ENCODE data around the gene CDH20. TPM values are rescaled to one million over a fixed set of nuclear protein-coding genes. Genes with fewer than 3 reads are reported as not detected.
A peak's percentile ranks its signal among the peaks of the same experiment; 100 is the strongest.

Gene CDH20
- total and polyA plus RNA-seq, 2 of the 4 experiments (the other 2 are of a cell fraction) = not detected

DNA sequence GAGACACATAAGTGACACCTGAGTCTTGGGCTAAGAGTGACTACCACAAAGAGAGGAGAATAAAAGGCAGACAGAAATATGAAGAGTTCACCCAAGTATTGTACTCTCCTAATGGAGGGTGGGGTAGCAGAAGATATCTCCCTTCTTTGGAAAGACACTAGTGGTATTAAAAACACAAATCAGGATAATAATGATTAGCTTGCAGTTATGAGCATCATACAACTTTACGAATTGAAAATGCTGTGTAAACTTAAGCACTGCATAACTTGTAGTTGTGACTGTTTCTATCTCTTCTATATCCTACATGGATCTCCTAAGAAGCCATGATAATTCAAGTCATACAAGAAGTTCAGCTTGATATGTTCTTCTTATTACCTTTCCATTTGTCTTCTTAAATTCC is 38.1 kb upstream of the CDH20 start:
- intact Hi-C loops (cut with micrococcal nuclease) (no loop called here), in situ Hi-C loops (cut with MboI; ENCODE audit: low sequenced_read_pairs) (no loop called here), dilution Hi-C loops (cut with HindIII; ENCODE audit: low sequenced_read_pairs, unreplicated experiment) (no loop called here)
- Histone ChIP-seq H3K27me3 (ENCODE audit: control insufficient read depth, insufficient read depth, low read length) (no peaks in the 10 kb centered on the region), H3K79me1 (ENCODE audit: low read depth in 1 of 2, low read length in 2 of 2) (no peaks in the 10 kb centered on the region), H3K4me3 (ENCODE audit: insufficient read depth, low read depth, low read length) (no peak overlapping the region), H2BK20ac (ENCODE audit: low read depth, low read length) (no peak overlapping the region), H3K27ac (ENCODE audit: insufficient read depth, low read length) (no peak overlapping the region), H2AK5ac (ENCODE audit: low read depth, low read length) (no peak overlapping the region), H2BK5ac (ENCODE audit: low read depth, low read length, poor library complexity, severe bottlenecking) (no peak overlapping the region), H4K8ac (ENCODE audit: low read depth in 2 of 2, low read length in 2 of 2) (no peak overlapping the region), H3K23ac (ENCODE audit: low read depth, low read length) (no peak overlapping the region), H4K5ac (ENCODE audit: low read depth, low read length) (no peak overlapping the region), H4K91ac (ENCODE audit: insufficient read depth, low read depth, low read length) (no peak overlapping the region), H3K4ac (ENCODE audit: low read depth, low read length) (no peak overlapping the region), H3K4me1 (ENCODE audit: control insufficient read depth, insufficient read depth, low read length) (no peaks in the 10 kb centered on the region), H2BK15ac (ENCODE audit: low read depth, low read length) (no peak overlapping the region), H3K4me2 (ENCODE audit: low read depth, low read length) (no peak overlapping the region), H2AK9ac (replicated peaks; ENCODE audit: low read depth, low read length, poor library complexity) (no peak overlapping the region), H3K9me3 (ENCODE audit: control insufficient read depth, insufficient read depth, low read length) (no peaks in the 10 kb centered on the region), H3K9ac (ENCODE audit: low read depth, low read length) (no peak overlapping the region), H4K20me1 (ENCODE audit: insufficient read depth, low read length) (no peaks in the 10 kb centered on the region), H3K18ac (ENCODE audit: low read depth, low read length) (no peak overlapping the region), H3K56ac (ENCODE audit: extremely low read depth, insufficient read depth, low read length) (no peak overlapping the region), H2BK120ac (ENCODE audit: low read depth, low read length) (no peak overlapping the region), H3K36me3 (ENCODE audit: control insufficient read depth, insufficient read depth, low read length) (no peaks in the 10 kb centered on the region), H2AFZ (replicated peaks; ENCODE audit: low read length, poor library complexity) (no peak overlapping the region), H3K9me1 (ENCODE audit: insufficient read depth, low read length) (no peaks in the 10 kb centered on the region), H3K14ac (replicated peaks; ENCODE audit: low read depth, low read length) (no peak overlapping the region)
- no TSS peak for BruUV-seq (replicated peaks)
- TF ChIP-seq POLR2A (IDR thresholded peaks at IDR 0.05; ENCODE audit: low read depth, low read length) = no peak
- no peak for TF ChIP-seq SMC3 (IDR thresholded peaks at IDR 0.05; ENCODE audit: low read depth, low read length)
- TF ChIP-seq CEBPB (IDR thresholded peaks at IDR 0.05; ENCODE audit: low read depth, low read length) = no peak
- TF ChIP-seq, protein P1, sequence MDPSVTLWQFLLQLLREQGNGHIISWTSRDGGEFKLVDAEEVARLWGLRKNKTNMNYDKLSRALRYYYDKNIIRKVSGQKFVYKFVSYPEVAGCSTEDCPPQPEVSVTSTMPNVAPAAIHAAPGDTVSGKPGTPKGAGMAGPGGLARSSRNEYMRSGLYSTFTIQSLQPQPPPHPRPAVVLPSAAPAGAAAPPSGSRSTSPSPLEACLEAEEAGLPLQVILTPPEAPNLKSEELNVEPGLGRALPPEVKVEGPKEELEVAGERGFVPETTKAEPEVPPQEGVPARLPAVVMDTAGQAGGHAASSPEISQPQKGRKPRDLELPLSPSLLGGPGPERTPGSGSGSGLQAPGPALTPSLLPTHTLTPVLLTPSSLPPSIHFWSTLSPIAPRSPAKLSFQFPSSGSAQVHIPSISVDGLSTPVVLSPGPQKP (IDR thresholded peaks at IDR 0.05; ENCODE audit: borderline replicate concordance, low read depth, low read length) = no peak
- TF ChIP-seq RFX5 (IDR thresholded peaks at IDR 0.05; ENCODE audit: low read depth, low read length) = no peak
- TF ChIP-seq MAFK (IDR thresholded peaks at IDR 0.05; ENCODE audit: low read depth, low read length) = peak; percentile 54
- TF ChIP-seq MAZ (IDR thresholded peaks at IDR 0.05; ENCODE audit: borderline replicate concordance, low read depth, low read length) = no peak
- ChIA-PET CTCF (no interaction called here), POLR2A (ENCODE audit: unreplicated experiment) (no interaction called here)
- WGBS, 2 experiments (ENCODE audit: extremely low coverage in 2 of 2, insufficient read length in 1 of 2) = no CpG with 5 or more reads among the region's 1 CpG
- no peak for ATAC-seq (ENCODE audit: low read depth)
- DNase-seq = no peak
